KMS-11 (cell line): Measurements from ENCODE around the gene SF3B1.

Experiments used
- H2AFZ ChIP-seq: fragments of 200-600 bp; sonication (generic); 2 replicates; pipeline ENCODE4 v1.6.1; 2016; ENCODE audit warnings: antibody characterized with exemption, mixed run types, low read depth
- H3K27ac ChIP-seq: fragments of 200-600 bp; sonication (generic); 2 replicates; pipeline ENCODE4 v1.6.1; 2016; ENCODE audit warnings: mild to moderate bottlenecking, mixed run types
- H3K27me3 ChIP-seq: fragments of 200-600 bp; sonication (generic); 2 replicates; pipeline ENCODE4 v1.6.1; 2017; ENCODE audit warnings: mild to moderate bottlenecking, low read depth, mixed run types, moderate library complexity; ENCODE audit not compliant: insufficient read depth
- H3K36me3 ChIP-seq: fragments of 200-600 bp; sonication (generic); 2 replicates; pipeline ENCODE4 v1.6.1; 2017; ENCODE audit warnings: mild to moderate bottlenecking, mixed run types; ENCODE audit not compliant: insufficient read depth
- H3K4me1 ChIP-seq: fragments of 200-600 bp; sonication (generic); 2 replicates; pipeline ENCODE4 v1.6.1; 2016; ENCODE audit warnings: mild to moderate bottlenecking, low read depth, mixed run types; ENCODE audit not compliant: poor library complexity, severe bottlenecking
- H3K4me2 ChIP-seq: fragments of 200-600 bp; sonication (generic); 2 replicates; pipeline ENCODE4 v1.7.0; 2016; ENCODE audit warnings: mild to moderate bottlenecking, mixed run types
- H3K4me3 ChIP-seq: fragments of 200-600 bp; sonication (generic); IDR thresholded peaks from 2 replicates; pipeline ENCODE4 v1.6.1; 2017; ENCODE audit warnings: low read depth, low read length, mixed read lengths; ENCODE audit not compliant: insufficient read depth
- H3K79me2 ChIP-seq: fragments of 200-600 bp; sonication (generic); 2 replicates; pipeline ENCODE4 v1.6.1; 2016; ENCODE audit warnings: low read depth, mixed run types; ENCODE audit not compliant: insufficient read depth
- H3K9ac ChIP-seq: fragments of 200-600 bp; sonication (generic); 2 replicates; pipeline ENCODE4 v1.6.1; 2016; ENCODE audit warnings: mild to moderate bottlenecking, mixed run types
- H4K20me1 ChIP-seq: fragments of 200-600 bp; sonication (generic); 2 replicates; pipeline ENCODE4 v1.6.1; 2016; ENCODE audit warnings: mild to moderate bottlenecking, mixed run types; ENCODE audit not compliant: insufficient read depth
- TF ChIP-seq, protein P1 (sequence below): fragments of 200-600 bp; sonication (generic); conservative IDR thresholded peaks from 2 replicates; pipeline ENCODE4 v1.6.1; 2017; ENCODE audit warnings: low read depth, mild to moderate bottlenecking, antibody characterized with exemption, low read length, moderate library complexity, mixed read lengths

Gene SF3B1

DNA sequence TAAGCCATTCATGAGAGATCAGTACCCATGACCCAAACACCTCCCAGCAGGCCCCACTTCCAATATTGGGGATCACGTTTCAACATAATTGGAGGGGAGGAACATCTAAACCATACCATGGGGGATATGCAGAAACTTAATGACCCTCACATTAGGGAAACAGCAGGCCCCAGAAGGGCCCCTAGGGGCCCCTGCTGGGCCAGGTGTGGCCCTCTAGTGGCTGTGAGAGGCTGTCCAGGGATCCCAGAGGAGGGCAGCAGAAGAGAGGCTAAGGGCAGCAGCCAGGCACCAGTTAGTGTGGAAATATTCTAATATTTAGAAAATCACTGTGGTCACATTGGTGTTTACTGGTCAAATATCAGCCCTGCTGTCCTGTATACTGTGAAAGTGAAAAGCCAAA, 75.0 kb downstream of the SF3B1 start:
- Histone ChIP-seq H3K9ac (no peak overlapping the region), H3K36me3 (no peaks in the 10 kb centered on the region), H3K4me3 (no peak overlapping the region), H3K27ac (no peak overlapping the region), H3K27me3 (no peaks in the 10 kb centered on the region), H4K20me1 (no peaks in the 10 kb centered on the region), H3K79me2 (no peaks in the 10 kb centered on the region), H2AFZ (no peak overlapping the region), H3K4me1 (peaks cover 6% of the 10 kb centered on the region), H3K4me2 (no peak overlapping the region)
- TF ChIP-seq, protein P1, sequence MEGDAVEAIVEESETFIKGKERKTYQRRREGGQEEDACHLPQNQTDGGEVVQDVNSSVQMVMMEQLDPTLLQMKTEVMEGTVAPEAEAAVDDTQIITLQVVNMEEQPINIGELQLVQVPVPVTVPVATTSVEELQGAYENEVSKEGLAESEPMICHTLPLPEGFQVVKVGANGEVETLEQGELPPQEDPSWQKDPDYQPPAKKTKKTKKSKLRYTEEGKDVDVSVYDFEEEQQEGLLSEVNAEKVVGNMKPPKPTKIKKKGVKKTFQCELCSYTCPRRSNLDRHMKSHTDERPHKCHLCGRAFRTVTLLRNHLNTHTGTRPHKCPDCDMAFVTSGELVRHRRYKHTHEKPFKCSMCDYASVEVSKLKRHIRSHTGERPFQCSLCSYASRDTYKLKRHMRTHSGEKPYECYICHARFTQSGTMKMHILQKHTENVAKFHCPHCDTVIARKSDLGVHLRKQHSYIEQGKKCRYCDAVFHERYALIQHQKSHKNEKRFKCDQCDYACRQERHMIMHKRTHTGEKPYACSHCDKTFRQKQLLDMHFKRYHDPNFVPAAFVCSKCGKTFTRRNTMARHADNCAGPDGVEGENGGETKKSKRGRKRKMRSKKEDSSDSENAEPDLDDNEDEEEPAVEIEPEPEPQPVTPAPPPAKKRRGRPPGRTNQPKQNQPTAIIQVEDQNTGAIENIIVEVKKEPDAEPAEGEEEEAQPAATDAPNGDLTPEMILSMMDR, result 0 out of 2 replicates have a peak, but pooled peaks have one; percentile 24

DNA sequence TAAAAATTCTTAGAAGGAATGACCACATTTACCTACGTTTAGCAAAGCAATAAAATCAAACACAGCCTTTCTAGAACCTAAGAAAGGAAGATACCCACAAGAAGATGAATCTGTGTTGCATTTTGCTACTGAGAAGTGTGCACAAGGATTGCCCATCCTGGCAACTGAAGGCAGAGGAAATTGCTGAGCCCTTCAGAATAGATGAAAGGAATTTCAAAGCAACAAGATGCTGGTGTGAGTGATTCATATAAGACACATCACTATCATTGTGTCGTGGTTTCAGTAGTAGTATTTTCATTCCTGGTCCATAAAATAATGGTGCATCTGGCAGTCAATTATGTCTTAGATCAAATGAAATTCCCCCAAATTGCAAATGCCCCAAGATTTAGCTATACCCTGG, 75.9 kb downstream of the SF3B1 start:
- Histone ChIP-seq H2AFZ (no peak overlapping the region), H4K20me1 (no peaks in the 10 kb centered on the region), H3K27ac (no peak overlapping the region), H3K4me2 (no peak overlapping the region), H3K4me3 (no peak overlapping the region), H3K4me1 (peaks cover 6% of the 10 kb centered on the region), H3K36me3 (no peaks in the 10 kb centered on the region), H3K79me2 (no peaks in the 10 kb centered on the region), H3K9ac (no peak overlapping the region), H3K27me3 (no peaks in the 10 kb centered on the region)
- TF ChIP-seq, protein P1, result no peak

DNA sequence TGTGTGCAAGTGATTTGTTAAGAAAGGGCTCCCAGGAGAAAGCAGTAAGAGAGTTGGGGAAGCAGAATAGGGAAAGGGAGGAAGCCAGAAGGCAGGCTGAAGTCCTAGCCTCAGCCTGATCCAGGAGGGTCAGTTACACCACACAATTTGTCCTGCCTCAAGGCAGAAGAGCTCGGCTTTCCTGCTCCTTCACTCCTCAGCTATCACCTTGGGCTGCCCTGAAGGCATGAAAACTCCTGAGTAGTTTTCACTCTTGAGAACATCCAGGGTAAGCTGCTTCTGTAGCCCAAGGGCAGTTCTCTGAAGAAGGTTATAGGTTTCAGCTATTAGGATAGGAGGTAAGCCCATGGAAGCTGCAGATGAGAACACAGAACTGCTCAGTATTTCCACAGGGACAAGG, 76.8 kb downstream of the SF3B1 start:
- H2AFZ ChIP-seq, result no peak overlapping the region
- H3K36me3 ChIP-seq, result no peaks in the 10 kb centered on the region
- H3K27me3 ChIP-seq, result no peaks in the 10 kb centered on the region
- peaks cover 6% of the 10 kb centered on the region for H3K4me1 ChIP-seq
- no peak overlapping the region for H3K4me3 ChIP-seq
- no peaks in the 10 kb centered on the region for H3K79me2 ChIP-seq
- TF ChIP-seq, protein P1, result no peak
- no peaks in the 10 kb centered on the region for H4K20me1 ChIP-seq
- H3K27ac ChIP-seq, result no peak overlapping the region
- H3K9ac ChIP-seq, result no peak overlapping the region
- H3K4me2 ChIP-seq, result no peak overlapping the region

DNA sequence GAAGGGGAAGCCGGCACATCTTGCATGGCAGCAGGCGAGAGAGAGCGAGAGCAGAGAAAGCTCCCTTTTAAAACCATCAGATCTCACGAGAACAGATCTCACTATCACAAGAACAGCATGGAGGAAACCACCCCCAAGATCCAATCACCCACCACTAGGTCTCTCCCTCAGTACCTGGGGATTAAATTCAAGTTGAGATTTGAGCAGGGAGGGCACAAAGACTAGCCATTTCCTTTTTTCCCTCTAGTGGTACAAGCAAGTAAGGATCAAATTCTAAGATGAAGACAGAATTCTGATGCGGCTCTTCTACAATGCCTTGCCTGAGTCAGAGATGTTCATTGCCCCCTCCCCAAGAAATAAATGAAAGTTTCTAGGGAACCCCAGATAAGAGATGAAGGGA, 78.7 kb downstream of the SF3B1 start:
- Histone ChIP-seq H3K27ac (no peak overlapping the region), H3K36me3 (no peaks in the 10 kb centered on the region), H4K20me1 (no peaks in the 10 kb centered on the region), H3K9ac (no peak overlapping the region), H3K79me2 (no peaks in the 10 kb centered on the region), H3K27me3 (no peaks in the 10 kb centered on the region), H3K4me2 (no peak overlapping the region), H3K4me3 (no peak overlapping the region), H2AFZ (no peak overlapping the region), H3K4me1 (peaks cover 3% of the 10 kb centered on the region)
- TF ChIP-seq, protein P1, result peak; percentile 41; the same call in 1 of the 2 replicates
